NCI-H1105 (cell line): ENCODE results near the gene ACADVL.
"Not testable (repeated sequence)": the region's sequence is repeated elsewhere in the genome, so short reads cannot be mapped to it uniquely, and the experiment has no call there.

Source experiments
- DNase-seq: peaks from one replicate; lab custom pipeline; 2025; lab: John Stamatoyannopoulos, UW

The ACADVL gene

DNA sequence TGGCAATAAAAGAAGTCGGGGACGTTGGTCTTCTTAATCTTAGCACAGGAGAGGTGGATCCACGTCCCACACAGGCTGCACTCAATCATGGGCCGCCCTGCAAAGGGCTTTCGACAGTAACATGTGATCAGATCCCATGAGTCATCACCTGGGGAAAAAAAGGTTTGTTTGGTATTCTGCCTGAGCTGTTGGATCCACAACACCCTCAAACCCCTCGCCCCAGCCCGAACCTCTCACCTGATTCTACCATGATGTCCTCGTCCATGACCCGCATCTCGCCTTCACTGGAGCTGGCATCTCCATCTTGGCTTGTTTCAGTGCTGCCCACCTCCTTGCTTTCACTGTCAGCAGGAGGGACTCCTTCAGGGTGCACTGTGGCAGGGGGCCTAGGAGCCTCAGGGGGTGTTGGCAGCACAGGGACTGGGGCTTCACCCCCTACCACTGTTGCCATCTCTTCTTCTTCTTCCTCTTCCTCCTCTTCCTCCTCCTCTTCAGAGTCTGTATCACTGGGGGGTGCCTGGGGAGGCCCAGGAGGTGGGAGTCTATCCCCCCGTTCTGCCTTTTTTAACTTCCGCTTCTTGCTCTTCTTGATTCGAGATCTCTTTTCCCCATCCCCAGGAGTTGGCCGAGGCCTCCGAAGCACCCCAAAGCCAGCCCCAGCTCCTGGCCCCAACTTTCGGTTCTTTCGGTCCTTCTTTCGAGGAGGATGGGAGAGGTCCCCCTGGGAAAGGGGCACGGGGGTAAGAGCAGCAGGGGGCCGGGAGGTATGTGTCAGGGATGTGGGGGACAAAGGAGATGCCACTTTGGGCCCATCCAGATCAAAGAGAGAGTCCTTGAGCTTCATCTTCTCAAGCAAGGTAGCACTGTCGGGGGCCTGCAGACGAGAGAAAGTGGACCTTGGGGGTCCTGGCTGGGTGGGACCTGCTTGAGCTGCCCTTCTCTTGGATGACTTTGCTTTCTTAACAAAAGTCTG, 16.2 kb downstream of the ACADVL start:
- no peak for DNase-seq

DNA sequence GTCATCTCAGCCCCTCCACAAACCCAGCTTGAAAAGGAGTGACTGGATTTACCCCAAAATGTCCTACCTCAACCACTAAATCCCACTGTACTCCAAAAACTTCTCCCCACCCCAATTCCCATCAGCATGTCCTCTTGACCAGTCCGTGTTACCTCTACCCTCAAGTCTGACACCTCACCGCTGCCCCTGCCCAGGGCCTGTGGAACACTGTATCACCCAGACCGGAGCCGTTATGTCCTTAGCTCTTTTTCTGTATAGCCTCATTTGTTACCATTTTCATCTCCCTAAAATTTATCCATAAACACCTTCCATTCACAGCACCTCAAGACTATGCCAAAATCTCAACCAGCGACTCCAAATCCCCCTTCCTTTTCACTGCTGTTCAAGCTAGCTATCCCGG, 17.1 kb downstream of the ACADVL start:
- no peak for DNase-seq

DNA sequence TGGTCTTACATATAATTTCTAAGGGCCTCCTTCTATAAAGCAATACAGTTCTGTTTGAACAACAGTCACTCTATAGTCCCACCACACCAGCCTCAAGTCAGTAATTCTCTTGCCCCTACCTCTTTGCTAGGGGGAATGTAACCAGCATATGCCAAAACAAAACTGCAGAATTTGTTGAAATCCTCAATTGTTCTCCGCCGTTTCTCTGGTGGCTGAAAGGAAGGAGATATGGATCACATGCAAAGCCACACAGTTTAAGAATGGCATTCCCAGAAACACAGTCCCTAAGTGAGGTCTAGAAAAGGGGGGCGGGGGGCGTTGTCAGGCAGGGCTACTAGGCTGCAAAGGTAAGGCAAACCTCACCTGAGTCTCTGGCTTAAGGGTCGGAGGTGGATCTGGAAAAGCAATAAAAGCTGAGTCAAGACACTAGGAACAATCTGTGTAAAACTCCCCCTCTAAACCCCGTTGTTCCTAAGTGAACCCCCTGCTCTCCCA, 17.6 kb downstream of the ACADVL start:
- DNase-seq: no peak

DNA sequence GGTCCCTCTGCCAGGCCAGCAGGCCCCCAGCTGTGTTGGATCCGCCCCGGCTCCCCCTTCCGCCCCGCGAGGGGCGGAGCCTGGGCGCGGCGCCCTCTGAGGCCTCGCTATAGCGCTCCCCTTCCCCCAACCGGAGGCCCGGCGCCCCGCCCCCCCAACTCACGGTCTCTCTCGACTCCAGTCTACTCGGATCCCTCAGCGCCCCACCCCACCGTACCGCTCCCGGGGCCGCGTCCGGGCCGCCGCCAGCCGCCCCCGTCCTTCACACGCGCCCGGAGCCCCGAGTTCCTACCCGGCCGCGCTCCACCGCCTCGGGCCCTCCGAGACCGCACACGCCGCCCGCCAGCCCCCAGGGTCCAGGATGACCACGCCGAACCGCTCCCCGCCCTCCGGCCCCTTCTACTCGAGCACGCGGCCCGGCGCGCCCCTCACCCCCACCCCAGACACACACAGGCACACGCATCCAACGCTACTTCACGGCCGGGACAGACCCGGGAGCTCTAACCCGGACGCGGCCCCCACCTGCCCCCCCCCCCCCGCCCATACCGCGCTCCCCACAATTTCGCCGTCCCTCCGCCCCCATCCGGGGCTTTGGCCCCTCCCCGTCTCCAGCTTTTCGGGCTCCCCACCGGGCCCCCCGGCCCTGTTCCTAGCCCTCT, 18.2 kb downstream of the ACADVL start:
- peak; percentile 54 for DNase-seq

DNA sequence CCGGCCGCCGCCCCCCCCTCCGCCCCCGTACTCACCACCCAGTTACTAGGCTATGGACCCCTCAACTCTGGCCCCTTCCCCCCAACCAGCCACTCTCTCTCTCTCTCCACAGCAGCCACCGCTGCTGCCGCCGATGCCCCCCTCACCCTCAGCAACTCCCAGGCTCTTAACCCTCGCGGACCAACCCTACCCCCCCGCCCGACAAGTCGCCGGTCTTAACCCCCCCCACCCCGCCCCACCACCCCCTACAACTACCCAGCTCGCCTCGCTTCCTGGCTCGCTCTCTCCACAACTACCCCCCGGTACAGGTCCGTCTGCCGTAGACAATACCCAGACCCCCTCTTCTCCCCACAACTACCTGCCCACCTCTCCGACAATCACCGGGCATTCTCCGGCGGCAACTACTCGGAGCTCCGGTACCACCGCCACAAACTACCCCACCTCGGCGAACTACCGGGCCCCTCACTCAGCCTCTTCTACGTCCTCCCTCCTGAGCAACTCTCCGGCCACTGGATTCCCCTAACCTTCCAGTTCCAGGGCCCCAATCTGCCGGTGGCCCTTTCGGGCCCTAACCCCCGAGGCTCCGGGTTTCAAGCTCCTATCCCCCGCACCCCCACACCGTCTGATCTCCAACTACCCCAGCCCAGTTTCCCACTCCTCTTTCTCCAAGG, 18.8 kb downstream of the ACADVL start:
- peak; percentile 16 for DNase-seq

DNA sequence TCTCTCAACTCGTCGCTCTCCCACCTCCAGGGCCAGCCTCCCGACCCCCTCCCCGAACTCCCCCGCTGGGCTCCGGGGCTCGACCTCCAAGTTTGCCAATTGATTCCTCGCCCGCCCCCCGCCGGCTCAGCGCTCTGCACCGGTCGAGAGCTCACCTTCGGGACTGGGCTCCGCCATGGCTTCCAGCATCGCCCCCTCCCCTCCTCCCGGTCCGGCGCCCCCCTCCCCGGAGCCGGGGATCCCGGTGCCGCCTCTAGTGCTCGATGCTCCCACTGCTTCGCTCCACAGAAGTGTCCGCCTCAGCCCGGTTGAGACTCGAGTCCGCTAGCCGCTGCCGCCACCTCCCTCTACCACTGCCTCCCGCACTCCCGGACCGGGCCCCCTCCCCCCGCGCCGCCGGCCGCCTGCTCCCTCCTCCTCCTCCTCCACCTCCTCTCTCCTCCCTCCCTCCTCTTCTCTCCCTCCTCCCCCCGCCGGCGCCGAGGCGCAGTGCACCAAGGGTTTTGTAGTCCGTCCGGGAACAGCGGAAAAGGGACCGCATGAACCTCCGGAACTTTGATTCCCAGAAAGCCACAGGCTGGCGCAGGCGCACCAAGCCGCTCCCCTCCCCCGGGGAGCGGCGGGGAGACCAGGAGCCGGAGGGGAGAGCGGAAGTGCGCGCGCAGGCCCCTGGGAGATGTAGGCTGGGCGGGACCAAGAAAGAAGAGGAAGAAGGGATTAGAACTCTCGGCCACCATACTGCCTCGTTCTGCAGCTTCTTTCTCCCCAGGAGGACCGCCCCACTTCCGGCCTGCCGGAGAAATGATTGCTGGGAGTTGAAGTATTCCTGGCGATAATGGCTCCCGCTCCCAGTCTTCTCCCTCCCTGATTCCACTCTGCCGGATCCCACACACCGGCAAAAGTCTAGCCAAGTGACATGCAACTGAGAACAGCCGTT, 19.6 kb downstream of the ACADVL start, which contains the start of gene PHF23:
Gene PHF23 (minus strand): TSS at position 367 of the 937 bp plus-strand sequence. CDS start 178 bp downstream, at position 189.
- DNase-seq: peak; percentile 100

DNA sequence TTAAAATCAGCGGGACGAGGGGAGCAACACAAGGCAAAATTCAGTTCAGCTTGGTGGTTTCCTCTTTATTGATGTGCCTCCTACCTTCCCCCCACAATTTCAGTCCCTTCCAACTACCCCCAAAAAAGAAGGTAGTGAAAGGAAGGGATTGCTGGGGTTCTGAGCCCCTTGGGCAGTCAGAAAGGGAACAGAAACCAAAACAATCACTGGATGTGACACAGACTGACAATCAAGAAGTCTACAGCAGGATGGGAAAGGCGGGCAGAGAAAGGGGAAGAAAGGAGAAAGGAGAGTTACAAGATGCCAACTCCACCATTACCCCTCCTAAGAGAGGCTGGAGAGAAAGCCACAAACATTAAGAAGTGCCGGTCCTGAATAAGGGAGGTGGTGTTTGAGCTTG, 20.6 kb downstream of the ACADVL start:
- DNase-seq: no peak

DNA sequence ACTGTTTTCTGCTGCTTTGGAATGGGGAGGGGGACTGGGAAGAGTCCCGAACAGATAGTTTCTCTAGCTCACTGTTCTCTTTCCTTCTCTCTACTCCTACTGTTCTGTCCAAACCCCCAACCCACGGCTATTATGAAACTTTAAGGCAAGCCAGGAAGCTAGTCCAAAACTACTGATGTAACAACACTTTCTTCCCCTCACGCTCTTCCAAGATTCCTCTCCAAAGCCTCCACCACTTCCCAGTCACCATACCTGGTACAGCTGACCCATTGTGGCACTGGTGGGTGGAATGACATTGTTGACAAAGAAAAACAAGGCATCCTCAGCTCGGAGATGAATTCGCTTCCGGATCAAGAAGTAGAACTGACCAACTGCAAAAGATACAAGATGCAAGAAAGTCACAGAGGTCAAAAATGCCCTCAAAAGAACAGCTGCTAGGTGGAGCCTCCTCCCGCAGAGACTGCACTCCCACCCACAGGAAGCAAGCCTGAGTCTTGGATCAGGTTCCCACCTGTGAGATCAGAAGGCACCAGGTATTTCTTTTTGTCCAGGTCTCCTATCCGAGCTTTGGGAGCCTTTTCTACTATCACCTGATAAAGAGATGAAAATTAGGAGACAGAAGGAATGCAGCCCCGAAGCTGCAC, 21.5 kb downstream of the ACADVL start:
- DNase-seq: no peak

DNA sequence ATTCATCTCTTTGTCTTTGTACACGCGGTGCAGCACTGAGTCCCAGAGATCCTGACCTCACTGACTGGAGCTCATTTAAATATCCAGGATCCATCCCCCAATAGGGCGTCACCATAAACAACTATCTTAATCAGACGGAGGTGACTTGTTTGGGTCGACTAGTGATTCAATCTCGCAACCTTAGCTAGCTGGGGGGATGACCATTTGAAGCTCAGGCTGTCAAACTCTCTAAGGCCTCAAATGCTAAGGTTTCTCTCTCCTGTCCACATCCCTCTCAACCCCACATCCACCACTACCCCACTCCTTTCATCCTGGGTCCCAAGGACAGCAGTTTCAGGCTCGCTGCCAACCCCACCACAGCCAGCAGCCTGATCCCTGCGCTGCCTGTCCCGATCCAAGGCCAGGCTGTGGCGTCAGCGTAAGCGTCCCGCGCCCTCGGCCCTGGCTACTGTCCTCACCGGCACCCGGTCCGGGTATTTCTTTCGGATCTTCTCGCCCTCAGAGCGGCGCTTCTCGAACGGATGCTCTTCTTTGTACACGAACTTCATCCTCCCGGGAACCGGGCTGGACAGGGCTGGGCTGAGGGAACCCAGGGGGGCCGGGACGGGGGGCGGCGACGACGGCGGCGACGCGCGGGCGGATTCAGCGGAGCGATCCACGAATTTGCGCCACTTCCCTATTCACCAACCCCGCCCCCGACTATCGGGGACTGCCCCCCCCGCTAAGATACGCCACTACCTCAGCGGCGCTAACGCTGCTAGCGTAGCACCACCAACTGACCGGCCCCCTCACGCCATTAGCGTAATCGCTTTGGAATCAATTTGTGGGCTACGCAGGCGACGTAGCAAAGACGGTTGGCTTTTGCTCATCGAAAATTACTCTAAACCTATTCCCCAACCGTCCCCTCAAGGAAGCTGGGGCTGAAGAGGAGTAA, 22.3 kb downstream of the ACADVL start, which contains the start of gene GABARAP:
Gene GABARAP (minus strand): TSS at position 667 of the 934 bp plus-strand sequence. CDS start 119 bp downstream, at position 548.
- peak; percentile 94 for DNase-seq

DNA sequence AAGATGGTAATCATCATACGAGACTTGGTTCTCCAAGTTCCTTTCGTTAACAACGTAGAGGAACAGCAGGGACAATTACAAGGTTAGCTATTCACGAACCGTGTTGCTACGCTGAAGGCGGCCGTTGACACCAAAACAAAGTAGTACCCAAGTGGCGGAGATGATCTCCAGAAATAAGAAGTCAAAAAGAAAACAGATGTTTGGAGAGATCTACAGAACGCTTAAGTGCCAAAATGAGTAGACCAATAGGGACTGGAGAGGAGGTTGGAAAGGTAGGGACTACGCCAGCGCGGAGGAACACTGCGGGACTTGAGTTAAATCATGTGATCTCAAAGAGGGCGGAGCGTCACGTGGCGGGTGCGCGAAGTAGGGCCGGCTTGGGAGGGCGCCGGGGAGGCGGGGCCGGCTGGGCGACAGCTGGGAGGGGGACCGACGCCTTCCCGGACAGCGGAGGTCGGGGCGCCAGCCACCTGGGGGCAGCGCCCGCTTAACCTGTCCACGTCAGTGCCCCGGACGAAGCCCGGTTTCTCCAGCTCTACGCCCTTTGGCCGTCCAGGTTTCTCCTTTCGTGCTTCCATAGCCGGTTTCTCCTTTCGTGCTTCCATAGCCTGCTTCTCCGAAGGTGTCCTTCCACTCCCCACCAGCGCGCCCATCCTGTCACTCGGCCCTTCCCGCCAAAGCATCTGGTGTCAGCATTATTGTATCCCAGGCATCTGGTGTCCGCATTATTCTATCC, 23.1 kb downstream of the ACADVL start:
- peak; percentile 97 for DNase-seq

DNA sequence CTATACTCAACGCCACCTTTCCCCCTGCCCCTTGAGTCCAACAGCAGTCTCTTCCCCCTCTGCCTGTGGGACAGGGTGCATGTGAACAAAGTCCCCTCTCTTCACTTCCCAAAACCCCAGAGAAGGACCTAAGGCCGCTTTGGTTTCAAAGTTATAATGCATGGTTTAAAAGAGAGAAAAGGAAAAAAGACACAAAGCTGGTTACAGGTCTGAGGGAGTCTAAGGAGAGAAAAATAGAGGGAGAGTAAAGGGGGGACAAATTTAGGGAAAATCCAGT, 23.7 kb downstream of the ACADVL start:
- DNase-seq: no peak

DNA sequence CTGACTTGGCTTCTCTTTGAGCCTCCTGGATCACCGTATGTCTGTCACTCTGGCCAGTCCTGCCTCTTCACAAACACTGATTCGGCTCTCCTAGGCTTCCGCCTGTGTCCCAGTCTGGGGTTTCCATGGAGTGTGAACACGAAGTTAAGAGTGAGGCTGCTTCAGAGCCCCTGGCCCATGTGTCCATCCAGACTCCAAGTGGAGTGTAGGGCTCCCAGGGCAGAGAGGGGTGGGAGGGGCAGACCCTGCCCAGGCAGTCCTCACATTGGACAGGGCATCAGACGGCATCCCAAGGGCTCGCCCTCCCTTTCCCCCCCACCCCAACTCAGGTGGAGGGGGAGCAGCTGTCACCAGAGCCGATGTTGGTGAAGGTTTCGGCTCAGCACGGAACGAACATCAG, 24.1 kb downstream of the ACADVL start:
- not testable (repeated sequence) for DNase-seq

DNA sequence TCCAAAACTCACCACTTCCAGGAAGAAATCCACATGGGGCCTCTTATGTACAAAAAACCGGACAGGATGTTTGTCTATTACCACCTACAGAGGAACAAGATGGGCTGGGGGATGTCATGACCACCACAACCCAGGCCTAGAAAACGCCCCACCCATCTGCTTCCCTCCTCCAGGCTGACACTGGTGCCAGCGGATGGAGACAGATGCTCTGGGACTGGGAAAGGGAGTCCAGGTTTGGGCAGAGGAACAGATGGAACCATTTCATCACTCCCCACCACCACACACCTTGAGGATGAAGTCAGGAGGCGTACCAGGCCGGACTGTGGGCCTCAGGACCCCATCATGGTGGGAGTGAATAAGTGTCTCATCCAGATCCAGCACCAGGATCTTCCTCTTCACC, 27.0 kb downstream of the ACADVL start:
- DNase-seq: no peak

DNA sequence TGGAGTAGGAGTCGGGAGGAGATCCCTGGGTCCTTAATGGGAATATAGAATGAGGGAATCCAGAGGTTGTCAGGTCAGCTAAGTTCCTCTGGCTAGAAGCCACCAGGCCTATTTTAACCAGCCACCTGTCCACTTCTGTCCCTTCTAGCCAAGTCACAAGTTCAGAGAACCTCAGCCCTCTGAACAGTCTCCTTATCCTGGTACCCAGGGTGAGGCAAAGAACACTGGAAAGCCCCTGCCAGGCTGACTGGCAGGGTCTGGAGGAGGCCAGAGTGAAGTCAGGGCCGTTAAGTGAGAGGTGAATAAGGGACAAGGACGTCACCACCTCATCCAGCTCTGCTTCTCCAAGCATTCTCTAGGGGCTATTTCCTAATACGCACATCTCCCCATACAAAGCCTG, 29.1 kb downstream of the ACADVL start:
- DNase-seq: no peak

DNA sequence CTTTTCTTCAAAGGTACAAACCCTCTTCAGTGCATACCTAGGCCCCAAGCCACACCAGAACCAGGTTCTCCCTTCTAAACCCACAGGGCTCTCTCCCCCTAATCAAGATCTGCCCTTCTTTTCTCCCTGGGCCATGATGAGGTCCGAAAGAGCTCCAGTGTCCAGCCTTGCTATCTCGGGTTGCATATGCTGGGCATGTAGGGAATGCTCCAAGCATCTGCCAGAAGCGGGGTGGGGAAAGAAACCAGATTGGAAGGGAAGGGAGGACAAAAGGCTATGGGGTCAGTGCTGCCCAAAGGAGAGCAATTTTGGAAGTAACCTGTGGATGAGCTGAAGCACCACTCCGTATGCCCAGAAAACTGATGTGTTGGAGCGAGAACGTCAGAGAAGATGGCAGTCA, 29.5 kb downstream of the ACADVL start:
- DNase-seq: no peak

DNA sequence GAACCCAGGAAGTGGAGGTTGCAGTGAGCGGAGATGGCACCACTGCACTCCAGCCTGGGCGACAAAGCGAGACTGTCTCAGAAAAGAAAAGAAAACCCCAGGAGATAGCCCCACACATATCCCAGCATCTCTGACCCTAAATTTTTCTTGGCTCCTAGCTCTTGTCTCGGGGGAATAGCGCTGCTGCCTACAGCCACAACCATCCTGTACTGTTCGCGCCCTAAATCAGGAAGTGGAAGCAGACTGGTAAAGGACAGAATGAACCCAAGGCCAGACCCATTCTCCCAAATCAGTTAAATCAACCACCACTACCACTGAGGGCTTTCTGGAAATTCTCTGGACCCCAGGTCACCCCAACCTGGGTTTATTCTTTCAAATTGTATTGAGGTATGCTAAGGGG, 30.1 kb downstream of the ACADVL start:
- DNase-seq: no peak

DNA sequence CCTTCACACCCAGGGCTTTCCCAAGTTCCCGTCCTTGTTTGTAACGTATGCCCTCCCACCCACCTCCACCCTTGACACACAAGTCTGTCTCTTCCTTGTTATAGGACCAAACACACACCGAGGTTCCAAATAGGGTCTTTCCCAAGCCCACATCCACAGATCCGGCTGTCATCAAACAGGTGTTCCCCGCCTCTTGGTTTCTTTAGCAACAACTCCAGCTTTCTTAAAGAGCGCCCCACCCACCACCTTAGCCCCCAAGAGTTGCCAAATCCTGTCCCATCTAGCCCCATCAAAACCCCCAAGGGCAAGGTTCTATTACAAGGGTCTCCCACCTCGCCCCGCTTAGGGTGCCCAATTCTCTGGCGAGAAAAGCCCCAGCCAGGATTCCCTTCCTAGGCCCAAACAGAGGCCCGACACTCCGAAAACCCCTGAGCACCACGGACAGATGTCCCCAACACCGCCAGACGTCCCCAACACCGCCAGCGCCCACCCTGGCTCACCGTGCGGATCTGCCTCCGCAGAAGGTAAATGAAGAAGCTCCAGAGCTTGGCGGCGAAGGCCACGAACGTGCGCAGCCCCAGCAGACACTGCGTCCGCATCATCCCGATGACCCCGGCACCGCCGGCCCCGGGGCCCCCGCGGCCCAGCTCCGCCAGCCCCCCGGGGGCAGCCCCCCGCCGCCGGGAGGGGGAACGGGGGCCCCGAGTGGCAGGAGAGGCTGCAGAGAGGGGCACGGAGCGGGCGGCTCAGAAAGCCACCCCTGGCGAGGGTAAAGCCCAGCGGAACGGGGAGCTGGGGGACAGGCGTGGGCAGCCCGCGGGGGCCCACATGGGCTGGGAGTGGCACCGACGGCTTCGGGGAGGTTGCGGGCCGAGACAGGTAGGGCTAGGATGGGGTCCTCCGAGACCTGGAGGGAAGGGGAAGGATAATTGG, 31.2 kb downstream of the ACADVL start:
- no peak for DNase-seq

DNA sequence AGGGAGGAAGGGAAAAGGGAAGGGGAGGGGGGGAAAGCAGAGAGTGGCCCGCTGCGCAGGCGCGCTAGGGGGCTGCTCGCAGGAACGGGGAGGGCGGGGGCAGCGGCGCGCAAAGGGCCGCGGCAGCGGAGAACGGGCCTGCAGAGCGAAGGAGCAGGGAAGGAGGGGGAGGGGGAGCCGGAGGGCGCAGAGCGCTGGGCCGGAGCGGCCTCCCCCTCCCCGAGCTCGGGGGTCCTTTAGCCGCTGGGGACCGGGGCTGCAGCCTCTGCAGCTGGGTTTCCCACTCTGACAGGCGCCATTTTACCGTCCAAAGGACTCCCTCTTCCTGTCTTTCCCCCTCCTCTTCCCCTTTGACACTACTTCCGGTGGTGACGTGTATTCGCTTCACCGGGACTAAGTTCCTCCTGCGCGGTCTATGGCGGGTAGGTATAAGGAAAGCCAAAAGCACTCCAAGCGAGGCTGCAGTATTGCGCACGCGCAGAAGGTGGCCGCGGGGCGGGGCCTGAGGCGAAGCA, 32.0 kb downstream of the ACADVL start, which contains the start of gene CTDNEP1:
Gene CTDNEP1 (minus strand): TSS at position 74 of the 515 bp plus-strand sequence. CDS start 438 bp downstream, outside the sequence.
- peak; percentile 99 for DNase-seq
